Astrocyte of the hippocampus (primary cell): ENCODE data around the gene SBNO2.

Experiments
- DNase-seq: peaks from one replicate; pipeline ENCODE4 v3.0.0; 2011; ENCODE audit warnings: low read depth, low spot score

Gene SBNO2, protein sequence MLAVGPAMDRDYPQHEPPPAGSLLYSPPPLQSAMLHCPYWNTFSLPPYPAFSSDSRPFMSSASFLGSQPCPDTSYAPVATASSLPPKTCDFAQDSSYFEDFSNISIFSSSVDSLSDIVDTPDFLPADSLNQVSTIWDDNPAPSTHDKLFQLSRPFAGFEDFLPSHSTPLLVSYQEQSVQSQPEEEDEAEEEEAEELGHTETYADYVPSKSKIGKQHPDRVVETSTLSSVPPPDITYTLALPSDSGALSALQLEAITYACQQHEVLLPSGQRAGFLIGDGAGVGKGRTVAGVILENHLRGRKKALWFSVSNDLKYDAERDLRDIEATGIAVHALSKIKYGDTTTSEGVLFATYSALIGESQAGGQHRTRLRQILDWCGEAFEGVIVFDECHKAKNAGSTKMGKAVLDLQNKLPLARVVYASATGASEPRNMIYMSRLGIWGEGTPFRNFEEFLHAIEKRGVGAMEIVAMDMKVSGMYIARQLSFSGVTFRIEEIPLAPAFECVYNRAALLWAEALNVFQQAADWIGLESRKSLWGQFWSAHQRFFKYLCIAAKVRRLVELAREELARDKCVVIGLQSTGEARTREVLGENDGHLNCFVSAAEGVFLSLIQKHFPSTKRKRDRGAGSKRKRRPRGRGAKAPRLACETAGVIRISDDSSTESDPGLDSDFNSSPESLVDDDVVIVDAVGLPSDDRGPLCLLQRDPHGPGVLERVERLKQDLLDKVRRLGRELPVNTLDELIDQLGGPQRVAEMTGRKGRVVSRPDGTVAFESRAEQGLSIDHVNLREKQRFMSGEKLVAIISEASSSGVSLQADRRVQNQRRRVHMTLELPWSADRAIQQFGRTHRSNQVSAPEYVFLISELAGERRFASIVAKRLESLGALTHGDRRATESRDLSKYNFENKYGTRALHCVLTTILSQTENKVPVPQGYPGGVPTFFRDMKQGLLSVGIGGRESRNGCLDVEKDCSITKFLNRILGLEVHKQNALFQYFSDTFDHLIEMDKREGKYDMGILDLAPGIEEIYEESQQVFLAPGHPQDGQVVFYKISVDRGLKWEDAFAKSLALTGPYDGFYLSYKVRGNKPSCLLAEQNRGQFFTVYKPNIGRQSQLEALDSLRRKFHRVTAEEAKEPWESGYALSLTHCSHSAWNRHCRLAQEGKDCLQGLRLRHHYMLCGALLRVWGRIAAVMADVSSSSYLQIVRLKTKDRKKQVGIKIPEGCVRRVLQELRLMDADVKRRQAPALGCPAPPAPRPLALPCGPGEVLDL (N-terminal part only)

DNA sequence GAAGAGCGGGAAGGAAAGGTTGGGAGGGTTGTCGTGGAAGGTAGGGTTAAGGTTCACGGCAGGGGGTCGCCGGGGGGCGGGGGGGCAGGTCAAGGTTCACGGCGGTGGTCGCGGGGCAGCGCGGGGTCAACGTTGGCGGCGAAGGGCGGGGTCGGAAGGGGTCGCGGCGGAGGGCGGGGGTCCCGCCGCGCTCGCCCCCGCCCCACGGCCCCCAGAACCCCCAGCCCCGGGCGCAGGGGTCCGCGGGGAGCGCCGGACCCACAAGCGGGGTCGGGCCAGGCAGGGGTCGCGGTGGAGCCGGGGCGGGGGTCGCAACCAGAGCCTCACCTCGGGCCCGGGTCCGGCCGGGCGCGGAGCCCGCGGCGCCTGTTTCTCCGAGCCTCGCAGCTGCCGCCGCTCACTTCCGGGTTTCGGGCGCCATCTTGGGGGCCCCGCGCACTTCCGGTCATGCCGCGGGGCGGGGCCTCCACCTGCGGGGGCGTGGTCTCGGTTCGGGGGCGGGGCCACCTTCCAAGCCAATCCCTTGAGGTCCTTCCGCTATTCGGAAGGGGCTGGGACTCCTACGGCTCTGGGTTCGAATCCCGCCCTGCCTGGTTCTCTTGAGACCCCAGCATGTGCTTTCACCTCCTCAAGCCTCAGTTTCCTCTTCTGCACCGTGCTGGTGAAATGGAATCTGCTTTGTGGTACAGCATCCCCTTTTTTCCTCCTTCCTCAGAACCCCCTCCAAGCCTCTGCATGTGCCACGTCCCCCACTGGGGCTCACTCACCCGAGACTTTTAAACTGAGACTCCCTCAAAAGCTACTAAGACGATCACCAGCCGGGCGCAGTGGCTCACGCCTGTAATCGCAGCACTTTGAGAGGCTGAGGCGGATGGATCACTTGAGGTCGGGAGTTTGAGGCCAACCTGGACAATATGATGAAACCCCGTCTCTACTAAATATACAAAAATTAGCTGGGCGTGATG is at the start of gene SBNO2:
Gene SBNO2, minus strand, starts transcription at position 424 of the 965 bp plus-strand sequence. CDS start 19,992 bp downstream, outside the sequence.
- peak; percentile 96 for DNase-seq

DNA sequence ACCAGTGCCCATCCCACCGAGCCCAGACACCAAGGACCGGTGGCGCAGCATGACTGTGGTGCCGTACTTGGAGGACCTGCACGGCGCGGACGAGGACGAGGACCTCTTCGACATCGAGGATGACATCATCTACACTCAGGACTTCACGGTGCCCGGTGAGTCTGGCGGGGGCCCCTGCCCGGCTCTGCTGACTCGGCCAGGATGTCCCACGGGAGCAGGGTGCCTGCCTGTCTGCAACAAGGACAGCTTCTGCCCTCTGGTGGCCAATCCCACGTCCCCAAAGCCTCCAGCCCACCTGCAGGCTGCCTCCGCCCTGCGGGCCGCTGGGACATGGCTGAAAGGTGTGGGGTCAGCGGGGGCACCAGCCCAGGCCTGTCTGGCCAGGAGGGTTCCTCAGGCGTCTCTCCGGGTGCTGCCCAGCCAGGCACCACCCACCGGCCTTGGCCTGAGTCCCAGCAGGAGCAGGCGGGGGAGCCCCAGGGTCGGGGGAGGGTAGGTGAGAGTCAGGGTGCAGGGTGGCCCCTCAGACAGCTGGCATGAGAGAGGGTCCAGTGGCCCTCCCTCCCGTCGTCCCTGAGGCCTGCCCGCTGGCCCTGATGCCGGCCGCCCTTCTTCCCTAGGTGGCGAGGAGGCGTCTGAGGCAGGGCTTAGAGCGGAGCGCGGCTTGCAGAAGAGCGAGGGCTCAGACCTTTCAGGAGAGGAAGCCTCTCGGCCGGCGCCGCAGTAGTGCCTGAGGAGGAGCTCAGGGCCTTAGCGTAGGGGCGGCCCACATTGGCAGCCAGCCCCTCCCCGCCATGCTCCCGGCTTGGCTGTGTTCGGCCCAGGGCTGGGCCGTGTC is 49.2 kb upstream of the SBNO2 start:
- peak; percentile 67 for DNase-seq

DNA sequence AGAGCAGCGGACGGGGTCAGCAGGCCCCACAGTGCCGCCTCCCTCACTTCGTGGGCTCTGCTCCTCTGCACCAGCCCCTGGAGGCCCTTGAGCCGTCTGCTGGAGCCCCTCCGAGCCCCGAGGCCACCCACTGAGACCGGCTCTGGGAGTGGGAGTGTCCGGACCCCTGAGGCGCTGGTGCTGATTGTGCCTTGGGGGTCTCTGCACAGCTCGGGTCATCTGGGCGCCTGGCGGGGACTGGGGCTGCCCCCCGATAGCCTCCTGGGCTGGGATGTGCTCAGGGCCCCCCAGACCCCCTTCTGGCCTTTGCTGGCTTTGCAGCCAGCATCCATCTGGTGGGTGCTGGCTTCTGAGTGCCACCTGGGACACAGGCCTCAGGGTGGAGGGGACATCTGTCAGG is 48.3 kb upstream of the SBNO2 start:
- DNase-seq, result no peak

DNA sequence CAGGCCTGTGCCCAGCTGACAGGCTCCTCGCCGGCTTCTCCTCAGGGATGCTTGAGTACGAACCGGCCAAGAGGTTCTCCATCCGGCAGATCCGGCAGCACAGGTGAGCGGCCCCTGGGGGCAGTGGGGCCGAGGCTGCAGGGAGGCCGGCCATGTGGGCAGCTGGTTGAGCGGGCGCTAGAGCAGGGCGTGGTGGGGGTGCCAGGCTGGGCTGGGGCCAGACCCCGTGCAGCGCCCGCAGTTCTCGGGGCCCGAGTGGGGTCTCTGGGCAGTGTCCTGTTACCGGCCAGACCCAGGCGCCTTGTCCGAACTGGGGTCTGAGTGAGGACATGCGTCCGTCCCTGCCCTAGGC is 47.8 kb upstream of the SBNO2 start:
- no peak for DNase-seq

DNA sequence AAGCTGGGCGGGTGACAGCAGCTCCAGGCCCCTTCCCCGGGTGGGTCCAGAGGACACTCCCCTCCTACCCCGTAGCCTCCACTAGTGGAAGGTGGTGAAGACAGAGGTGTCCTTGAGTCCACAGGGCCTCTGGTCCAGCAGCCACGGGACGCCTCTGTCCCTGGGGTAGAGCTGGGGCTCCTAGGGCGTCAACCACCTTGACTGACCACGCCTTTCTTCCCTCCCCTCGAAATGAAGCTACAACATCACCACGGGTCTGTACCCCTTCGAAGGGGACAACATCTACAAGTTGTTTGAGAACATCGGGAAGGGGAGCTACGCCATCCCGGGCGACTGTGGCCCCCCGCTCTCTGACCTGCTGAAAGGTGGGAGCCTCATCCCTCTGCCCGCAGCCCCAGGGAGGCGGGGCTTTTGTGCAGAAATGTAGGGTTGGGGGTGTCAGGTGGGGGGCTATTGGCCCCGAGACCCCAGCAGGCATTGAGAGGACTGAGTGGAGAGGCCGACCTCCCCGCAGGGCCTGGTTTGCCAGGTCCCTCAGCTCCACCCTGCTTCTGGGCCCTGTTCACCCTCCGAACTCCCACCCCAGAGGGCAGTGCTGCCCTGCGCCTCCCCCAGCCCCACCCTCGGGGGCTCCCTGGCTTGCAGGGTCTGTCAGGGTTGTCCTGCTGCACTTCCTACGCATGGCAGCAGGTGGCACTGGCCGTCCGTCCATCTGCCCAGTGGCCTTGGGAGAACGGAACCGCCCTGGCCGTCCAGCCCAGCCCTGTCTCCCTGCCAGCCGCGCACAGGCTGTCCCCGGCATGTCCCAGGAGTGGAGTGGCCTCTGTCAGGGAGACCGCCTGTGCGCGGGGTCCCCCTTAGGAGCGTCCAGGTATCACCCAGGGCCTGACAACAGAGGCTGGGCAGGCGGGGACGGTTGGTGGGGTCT is 47.2 kb upstream of the SBNO2 start:
- peak; percentile 74 for DNase-seq

DNA sequence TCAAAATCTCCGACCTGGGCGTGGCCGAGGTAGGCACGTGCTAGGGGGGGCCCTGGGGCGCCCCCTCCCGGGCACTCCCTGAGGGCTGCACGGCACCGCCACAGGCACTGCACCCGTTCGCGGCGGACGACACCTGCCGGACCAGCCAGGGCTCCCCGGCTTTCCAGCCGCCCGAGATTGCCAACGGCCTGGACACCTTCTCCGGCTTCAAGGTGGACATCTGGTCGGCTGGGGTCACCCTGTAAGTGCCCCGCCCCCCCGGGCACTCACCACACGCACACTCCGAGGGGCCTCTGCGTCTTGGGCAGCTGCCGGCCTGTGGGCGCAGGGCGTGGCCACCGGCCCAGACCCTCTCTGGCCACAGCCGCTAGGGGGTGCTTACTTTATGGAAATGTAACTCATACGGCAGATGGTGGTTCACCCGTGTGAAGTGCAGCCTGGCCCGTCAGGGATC is 46.4 kb upstream of the SBNO2 start:
- no peak for DNase-seq

DNA sequence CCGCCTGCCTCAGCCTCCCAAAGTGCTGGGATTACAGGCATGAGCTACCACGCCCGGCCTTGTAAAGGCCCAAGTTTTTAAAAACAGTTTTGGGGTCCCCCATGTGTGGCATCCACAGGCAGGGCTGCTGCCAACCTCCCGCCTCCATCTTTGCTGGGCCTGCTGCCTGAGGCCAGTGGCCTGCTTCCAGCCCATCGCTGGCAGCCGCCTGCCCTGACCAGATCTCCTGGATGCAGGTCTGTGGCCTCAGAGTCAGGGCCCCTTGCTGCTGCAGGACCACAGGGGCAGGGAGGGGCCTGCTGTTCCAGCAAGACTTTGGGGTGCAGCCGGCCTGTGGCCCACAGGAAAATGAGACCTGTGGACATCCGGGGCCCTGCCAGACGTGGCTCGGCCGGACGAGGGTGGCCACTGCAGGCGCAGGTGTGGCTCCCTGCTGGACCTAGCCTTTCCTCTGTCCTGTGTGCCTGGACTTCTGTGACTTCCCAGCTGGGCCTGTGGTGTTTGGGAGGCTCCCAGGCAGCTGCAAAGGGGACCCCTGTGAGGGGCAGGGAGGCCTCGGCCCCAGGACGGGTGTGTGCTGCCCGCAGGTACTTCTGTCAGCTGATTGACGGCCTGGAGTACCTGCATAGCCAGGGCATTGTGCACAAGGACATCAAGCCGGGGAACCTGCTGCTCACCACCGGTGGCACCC is 45.9 kb upstream of the SBNO2 start:
- DNase-seq, result no peak

DNA sequence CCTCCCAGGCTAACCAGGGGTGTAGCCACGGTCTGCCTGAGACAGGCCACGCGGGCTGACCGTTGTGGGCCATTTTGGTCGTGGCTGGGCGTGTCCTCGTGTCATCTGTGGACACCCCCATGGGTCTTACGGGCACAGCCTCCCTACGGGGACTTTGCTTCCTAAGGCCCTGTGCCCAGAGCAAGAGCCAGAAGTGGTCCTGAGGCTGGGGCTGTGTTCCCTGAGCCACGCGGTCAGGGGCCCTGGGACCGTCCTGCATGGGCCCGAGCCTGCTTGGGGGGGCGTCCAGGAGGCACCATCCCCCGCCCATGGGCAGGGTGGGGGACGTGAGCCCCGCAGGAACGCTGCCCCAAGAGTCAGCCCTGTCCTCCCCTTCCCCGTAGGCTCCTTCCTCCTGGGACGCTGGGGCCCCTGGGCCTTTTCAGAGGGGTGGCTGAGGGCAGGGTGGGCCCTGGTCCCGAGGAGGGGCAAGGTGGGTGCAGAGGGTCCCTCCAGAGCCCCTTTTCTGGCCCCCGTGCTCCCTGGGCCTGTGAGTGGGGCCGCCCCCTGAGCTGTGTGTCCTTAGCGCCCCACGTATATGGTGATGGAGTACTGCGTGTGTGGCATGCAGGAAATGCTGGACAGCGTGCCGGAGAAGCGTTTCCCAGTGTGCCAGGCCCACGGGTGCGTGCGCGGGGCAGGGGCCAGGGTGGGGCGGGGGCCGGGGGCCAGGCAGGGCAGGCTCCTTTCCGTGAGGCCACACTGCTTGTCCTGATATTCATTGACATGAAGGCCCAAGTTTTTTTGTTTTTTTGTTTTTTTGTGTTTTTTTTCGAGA is 44.9 kb upstream of the SBNO2 start:
- no peak for DNase-seq

DNA sequence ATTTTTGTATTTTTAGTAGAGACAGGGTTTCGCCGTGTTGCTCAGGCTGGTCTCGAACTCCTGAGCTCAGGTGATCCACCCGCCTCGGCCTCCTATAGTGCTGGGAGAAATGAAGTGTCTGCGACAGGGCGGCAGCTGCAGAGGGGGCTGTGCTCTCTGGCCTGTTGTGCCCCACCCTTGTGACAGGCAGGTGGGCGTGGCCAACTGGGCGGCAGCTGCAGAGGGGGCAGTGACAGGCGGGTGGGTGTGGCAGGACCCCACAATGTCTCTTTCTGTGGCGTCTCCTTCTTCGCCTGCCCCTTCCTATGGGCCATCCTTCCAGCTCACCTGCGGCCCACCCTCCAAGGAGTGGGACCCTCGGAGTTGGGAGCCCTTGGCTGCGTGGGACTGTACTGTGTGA is 43.3 kb upstream of the SBNO2 start:
- no peak for DNase-seq

DNA sequence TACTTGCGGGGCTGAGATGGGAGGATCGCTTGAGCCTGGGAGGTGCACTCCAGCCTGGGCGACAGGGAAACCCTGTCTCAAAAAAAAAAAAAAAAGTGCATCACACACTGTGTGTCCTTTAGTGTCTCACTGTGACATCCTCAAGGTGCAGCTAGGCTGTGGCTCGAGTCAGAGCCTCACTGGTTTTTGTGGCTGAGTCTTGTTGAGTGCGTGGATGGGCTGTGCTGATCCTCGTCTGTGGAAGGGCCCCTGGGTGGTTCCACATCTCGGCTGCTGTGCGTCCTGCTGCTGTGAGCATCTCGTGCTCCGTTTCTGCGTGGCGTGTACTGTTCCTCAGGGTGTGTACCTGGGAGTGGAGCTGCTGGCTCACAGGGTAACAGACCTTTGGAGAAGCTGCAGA is 42.7 kb upstream of the SBNO2 start:
- no peak for DNase-seq

DNA sequence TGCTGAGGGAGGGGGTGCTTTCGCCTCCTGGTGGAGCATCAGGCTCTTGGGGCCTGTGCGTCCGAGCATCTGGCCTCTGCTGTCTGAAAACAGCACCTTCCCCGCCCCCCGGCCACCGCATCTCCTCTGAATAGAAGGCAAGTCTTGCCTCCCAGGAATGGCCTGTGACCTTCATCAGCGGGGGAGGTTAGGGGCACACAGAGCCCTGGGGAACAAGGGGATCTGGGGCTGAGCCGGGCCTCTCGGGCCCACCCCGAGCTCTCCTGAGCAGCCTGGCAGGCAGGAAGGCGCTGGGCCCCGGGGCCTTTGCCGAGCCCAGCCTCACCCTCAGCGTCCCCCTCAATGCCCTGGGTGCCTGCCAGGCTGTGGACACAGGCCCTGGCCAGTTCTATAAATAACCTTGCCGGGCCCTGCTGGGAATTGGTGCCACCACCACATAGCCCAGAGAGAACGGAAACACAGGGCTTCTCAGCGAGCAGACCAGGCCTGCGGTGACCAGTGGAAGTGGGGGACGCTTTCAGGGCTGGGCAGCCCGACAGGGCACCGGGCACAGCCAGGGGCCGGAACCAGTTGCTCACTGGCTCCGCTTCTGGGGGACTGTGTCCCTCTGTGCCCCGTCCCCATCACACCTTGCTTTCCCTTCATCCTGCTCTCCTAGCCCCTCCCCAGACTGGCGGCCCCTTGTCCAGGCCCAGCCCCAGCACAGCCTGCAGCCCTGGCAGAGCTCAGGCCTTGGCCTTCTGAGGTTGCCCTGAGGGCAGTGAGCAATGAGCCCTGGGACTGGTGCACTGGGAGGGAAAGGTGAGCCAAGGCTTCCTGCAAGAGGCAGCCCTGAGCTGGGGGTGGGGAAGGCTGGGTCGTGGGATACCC is 41.0 kb upstream of the SBNO2 start:
- peak; percentile 85 for DNase-seq

DNA sequence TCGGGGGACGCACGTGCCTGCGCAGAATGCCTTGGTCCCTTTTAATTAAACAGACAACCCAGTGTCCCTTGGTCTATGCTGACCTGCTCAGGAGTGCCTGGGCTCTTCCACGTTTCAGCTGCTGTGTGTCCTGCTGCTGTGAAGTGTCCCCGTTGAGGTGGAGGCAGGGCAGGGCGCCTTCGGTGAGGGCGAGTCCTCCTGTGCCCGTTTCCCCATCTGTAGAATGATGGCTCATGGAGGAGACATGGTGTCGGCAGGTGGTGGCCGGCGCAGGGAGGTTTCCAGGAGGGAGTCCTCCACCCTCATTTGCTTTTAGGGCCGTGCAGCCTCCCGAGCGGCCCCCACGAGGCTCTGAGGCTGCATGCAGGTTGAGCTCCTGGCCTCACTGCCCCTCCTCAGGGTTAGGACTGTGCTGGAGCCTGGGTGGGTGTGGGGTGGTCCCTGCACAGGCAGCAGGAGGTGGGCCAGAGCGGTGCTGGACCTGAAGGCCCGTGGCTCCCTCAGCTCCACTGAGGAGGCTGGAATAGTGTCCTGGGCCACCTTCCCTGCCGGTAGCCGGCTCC is 40.3 kb upstream of the SBNO2 start:
- no peak for DNase-seq

DNA sequence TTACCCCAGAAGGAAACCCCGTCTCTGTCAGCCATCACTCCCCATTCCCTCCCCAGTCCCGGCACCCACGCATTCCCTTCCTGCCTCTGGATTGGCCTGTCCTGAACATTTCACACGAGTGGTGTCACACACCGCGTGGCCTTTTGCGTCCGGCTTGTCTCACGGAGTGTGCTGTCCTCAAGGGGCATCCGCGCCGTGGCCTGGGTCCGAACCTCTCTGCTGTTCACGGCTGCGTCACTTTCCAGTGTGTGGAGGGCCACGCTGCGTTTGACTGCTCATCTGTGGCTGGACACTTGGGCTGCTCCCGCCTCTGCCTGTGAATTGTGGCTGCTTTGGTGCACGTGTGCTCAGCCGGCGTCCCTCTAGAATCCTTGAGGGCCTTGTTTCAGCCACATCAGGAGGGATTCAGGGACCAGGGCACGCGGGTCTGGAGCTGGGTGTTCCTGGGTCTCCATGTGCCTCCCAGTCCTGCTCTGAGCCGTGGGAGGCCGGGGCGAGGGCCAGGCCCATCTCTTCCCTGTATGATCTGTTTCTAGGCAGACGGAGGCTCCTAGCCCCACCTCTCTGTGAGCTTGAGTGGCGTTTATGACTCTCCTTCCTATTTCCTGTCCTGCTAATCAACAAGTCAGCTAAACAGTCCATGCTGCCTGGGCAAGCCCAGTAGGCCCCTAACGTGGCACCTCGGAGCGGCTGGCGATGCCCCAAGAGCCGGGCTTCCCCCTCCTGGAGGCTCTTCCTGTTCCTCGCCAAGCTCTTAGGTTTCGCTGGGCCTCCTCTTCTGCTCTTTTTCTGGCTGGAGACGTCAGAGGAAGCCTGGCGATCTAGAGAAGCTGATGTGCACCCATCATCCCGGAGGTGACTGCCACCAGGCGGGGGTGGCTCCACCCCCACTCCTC is 39.6 kb upstream of the SBNO2 start:
- DNase-seq, result peak; percentile 62

DNA sequence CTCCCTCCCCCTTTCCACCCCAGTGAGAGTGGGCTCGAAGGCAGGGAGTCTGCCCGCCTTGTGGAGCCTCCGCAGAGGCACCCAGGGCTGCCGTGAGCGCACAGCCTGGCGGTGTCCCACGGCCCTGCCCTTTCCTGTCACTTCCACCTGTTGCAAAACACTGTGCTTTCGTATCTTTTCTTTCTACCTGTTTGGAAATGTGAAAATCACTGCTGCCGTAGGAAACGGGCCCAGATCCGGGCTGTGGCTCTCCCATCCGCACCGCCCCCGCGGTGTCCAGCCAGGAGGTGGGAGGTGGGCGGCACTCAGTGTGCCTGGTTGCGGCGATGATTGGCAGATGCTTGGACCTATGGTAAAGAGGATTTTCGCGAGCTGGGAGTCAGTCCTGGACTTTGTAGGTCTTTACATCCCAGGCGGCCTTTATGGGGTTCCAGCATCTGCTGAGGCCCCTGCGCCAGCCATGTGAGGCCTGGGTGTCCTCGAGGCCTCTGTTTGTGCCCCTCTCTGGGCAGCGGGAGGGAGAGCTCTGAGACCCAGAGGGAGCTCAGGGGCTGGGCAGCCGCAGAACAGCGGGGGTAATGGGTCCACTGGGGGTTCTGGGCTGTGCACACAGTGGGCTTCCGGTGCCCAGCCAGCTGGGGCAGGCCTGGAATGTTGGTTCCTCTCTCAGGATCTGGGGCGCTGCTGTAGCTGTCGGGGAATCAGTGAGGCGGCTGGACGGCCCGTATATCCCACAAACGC is 37.6 kb upstream of the SBNO2 start:
- DNase-seq, result no peak
